Measurements from ENCODE around the gene ATG16L2. TPM values are rescaled to one million over a fixed set of nuclear protein-coding genes. Genes with fewer than 3 reads are reported as not detected.

Gene ATG16L2
- total and polyA plus RNA-seq, 10 of the 15 experiments (the other 5 are each of a cell fraction or from before 2014, with no cell fraction given): 1.9 to 67.7 (median 30.4) TPM

GRCh38 chr11:72768581-72768980 is 45.6 kb upstream of the ATG16L2 start (continued):
- TF ChIP-seq ZSCAN29 (IDR thresholded peaks at IDR 0.05) (no peak), NFYB (IDR thresholded peaks at IDR 0.05; ENCODE audit: insufficient read depth, low read depth, low read length) (no peak), SPI1 (IDR thresholded peaks at IDR 0.05; ENCODE audit: borderline replicate concordance, insufficient read depth, low read depth, low read length) (no peak), IRF3 (IDR thresholded peaks at IDR 0.05) (no peak), BCL11A (IDR thresholded peaks at IDR 0.05; ENCODE audit: low read depth, low read length) (no peak), EGR1 (IDR thresholded peaks at IDR 0.05; ENCODE audit: borderline replicate concordance in 1 of 2, low read depth in 2 of 2, low read length in 2 of 2) (no peak), MEF2B (IDR thresholded peaks at IDR 0.05; ENCODE audit: partially characterized antibody, poor library complexity, severe bottlenecking) (no peak), PRDM15 (CRISPR knock-in tag; IDR thresholded peaks at IDR 0.05) (no peak), HDAC2 (IDR thresholded peaks at IDR 0.05) (no peak), CREB1 (IDR thresholded peaks at IDR 0.05; ENCODE audit: low read depth) (no peak), EED (IDR thresholded peaks at IDR 0.05; ENCODE audit: low read depth) (no peak), ASH2L (IDR thresholded peaks at IDR 0.05; ENCODE audit: borderline replicate concordance, low read depth) (no peak), ZNF207 (IDR thresholded peaks at IDR 0.05; ENCODE audit: borderline replicate concordance) (no peak), ZNF384 (IDR thresholded peaks at IDR 0.05; ENCODE audit: borderline replicate concordance, low read depth, low read length) (no peak), CTCF (IDR thresholded peaks at IDR 0.05 in 2 of 3, conservative IDR thresholded peaks at IDR 0.05 in 1 of 3; ENCODE audit: control insufficient read depth in 2 of 3, extremely low read depth in 1 of 3, insufficient read depth in 1 of 3, low read depth in 3 of 3, low read length in 3 of 3) (no peak)
